K562 (cell line): ENCODE results near the gene AP3S2. TPM values are rescaled to one million over a fixed set of nuclear protein-coding genes. Genes with fewer than 3 reads are reported as not detected.

Source experiments
- ATAC-seq: fragments of 200-7000 bp; cut with Tn5 transposase; 3 replicates; pipeline ENCODE4 v1.9.1; 2020; ENCODE audit warnings: moderate library complexity
- BruUV-seq: library from RNA; stranded (reverse); fragments of 400-500 nt; replicated peaks from 2 replicates; lab custom pipeline; 2021; lab: Mats Ljungman, UMichigan
- CTCF ChIA-PET: fragments of 300-600 bp; formaldehyde crosslinking; extraction: SDS; loops from one replicate; lab custom pipeline; 2021; ENCODE audit warnings: low intra/inter-chr PET ratio; lab: Yijun Ruan, JAX
- POLR2A ChIA-PET: fragments of 300-600, 350-650 bp; sonication (Branson Sonifier 250); formaldehyde crosslinking; extraction: SDS; loops from one replicate; lab custom pipeline; 2021; ENCODE audit warnings: antibody characterized with exemption, inconsistent platforms; lab: Yijun Ruan, JAX
- DNase-seq, 4 experiments: peaks; one replicate each; pipeline versions ENCODE4 v3.0.0 to v3.0.0-alpha.2; 2011 to 2018; ENCODE audit warnings: low spot score in 3 of 4, mixed read lengths in 3 of 4; ENCODE audit errors: extremely low read depth in 1 of 4
- FAIRE-seq: peaks from 2 replicates; lab custom pipeline; 2011; peaks lifted over from hg19 to GRCh38; lab: Jason Lieb, UNC
- H2AFZ ChIP-seq: 2 replicates; pipeline ENCODE4 v1.6.0; 2011; ENCODE audit warnings: low read depth, low read length, control low read depth, inconsistent platforms
- H3K27ac ChIP-seq: fragments of 200-600 bp; 3 replicates; pipeline ENCODE4 v1.8.0; 2011; ENCODE audit warnings: low read depth, mild to moderate bottlenecking, control low read depth, inconsistent platforms, low read length, moderate library complexity, mixed read lengths; ENCODE audit errors: extremely low read depth
- H3K27me3 ChIP-seq, 2 experiments: fragments of 300-600 bp in 1 of 2; 2 replicates in 1 of 2; 3 replicates in 1 of 2; pipeline versions ENCODE4 v1.6.0 to v1.8.0; 2011; ENCODE audit warnings: inconsistent platforms in 2 of 2, low read length in 2 of 2, mild to moderate bottlenecking in 1 of 2, mixed read lengths in 1 of 2, moderate library complexity in 1 of 2; ENCODE audit not compliant: control insufficient read depth in 2 of 2, insufficient read depth in 2 of 2
- H3K36me3 ChIP-seq: fragments of 300-600 bp; 3 replicates; pipeline ENCODE4 v1.8.0; 2011; ENCODE audit warnings: mild to moderate bottlenecking, low read length, inconsistent platforms; ENCODE audit not compliant: control insufficient read depth, insufficient read depth
- H3K4me1 ChIP-seq, 2 experiments: fragments of 200-600 bp in 1 of 2; replicated peaks in 1 of 2; 2 replicates in 1 of 2; 3 replicates in 1 of 2; pipeline versions ENCODE4 v1.5.1 to v1.8.0; 2011; ENCODE audit warnings: inconsistent platforms in 2 of 2, low read length in 2 of 2, mild to moderate bottlenecking in 1 of 2, mixed read lengths in 1 of 2, moderate library complexity in 1 of 2; ENCODE audit not compliant: control insufficient read depth in 2 of 2, insufficient read depth in 2 of 2
- H3K4me2 ChIP-seq: 2 replicates; pipeline ENCODE4 v1.6.1; 2011; ENCODE audit warnings: low read length, control low read depth, inconsistent platforms, mixed read lengths; ENCODE audit not compliant: insufficient read depth
- H3K4me3 ChIP-seq: fragments of 200-600 bp; sonication (generic), shearing (Covaris generic); 2 replicates; pipeline ENCODE4 v1.5.1; 2016; ENCODE audit warnings: control low read depth, inconsistent platforms
- H3K79me2 ChIP-seq: fragments of 200-600 bp; 3 replicates; pipeline ENCODE4 v1.8.0; 2011; ENCODE audit warnings: low read length, inconsistent platforms; ENCODE audit not compliant: control insufficient read depth, insufficient read depth
- H3K9ac ChIP-seq, 2 experiments: 2 replicates each; pipeline versions ENCODE4 v1.6.0 to v1.6.1; 2011; ENCODE audit warnings: low read depth in 2 of 2, low read length in 2 of 2, control low read depth in 1 of 2, inconsistent platforms in 1 of 2, mild to moderate bottlenecking in 1 of 2, mixed read lengths in 1 of 2; ENCODE audit not compliant: insufficient read depth in 1 of 2
- H3K9me1 ChIP-seq: one replicate; pipeline ENCODE4 v1.6.0; 2011; ENCODE audit warnings: inconsistent platforms, mild to moderate bottlenecking, low read length, moderate library complexity; ENCODE audit not compliant: control insufficient read depth, insufficient read depth
- H3K9me3 ChIP-seq: replicated peaks from 2 replicates; pipeline ENCODE4 v1.5.1; 2011; ENCODE audit warnings: low read depth, low read length, inconsistent platforms; ENCODE audit not compliant: control insufficient read depth, insufficient read depth
- H4K20me1 ChIP-seq: replicated peaks from 2 replicates; pipeline ENCODE4 v1.6.1; 2011; ENCODE audit warnings: low read length, inconsistent platforms, mixed read lengths; ENCODE audit not compliant: control insufficient read depth, insufficient read depth
- BRD4 ChIP-seq: fragments of 200-600 bp; sonication (generic); IDR thresholded peaks from 2 replicates; pipeline ENCODE4 v1.6.1; 2017; ENCODE audit warnings: inconsistent platforms
- EHMT2 ChIP-seq: fragments of 450-650 bp; IDR thresholded peaks from 2 replicates; pipeline ENCODE4 v1.6.1; 2018; ENCODE audit warnings: antibody characterized with exemption
- EP300 ChIP-seq: IDR thresholded peaks from 2 replicates; pipeline ENCODE4 v1.6.1; 2012; ENCODE audit warnings: low read length, improper control_type of control experiment
- HOXB6 ChIP-seq: fragments of 250-450 bp; sonication (Bioruptor Pico); IDR thresholded peaks from 2 replicates; pipeline ENCODE4 v1.5.1; 2022; ENCODE audit warnings: mild to moderate bottlenecking, borderline replicate concordance
- LCOR ChIP-seq: sonication (generic); formaldehyde crosslinking; IDR thresholded peaks from 2 replicates; pipeline ENCODE4 v1.8.0; 2022; ENCODE audit warnings: mild to moderate bottlenecking, missing genetic modification reagents
- LEF1 ChIP-seq: fragments of 450-650 bp; IDR thresholded peaks from 2 replicates; pipeline ENCODE4 v1.6.1; 2016; ENCODE audit warnings: mild to moderate bottlenecking
- MYNN ChIP-seq, 2 experiments: sonication (generic); formaldehyde crosslinking in 1 of 2; IDR thresholded peaks; 2 replicates each; pipeline versions ENCODE4 v1.5.0 to v1.6.1; 2016 to 2020; ENCODE audit warnings: antibody characterized with exemption in 1 of 2, missing genetic modification reagents in 1 of 2
- NONO ChIP-seq, 2 experiments: fragments of 200-400 bp in 1 of 2; fragments of 450-650 bp in 1 of 2; formaldehyde crosslinking in 1 of 2; IDR thresholded peaks; 2 replicates each; pipeline ENCODE4 v1.6.1; 2017; ENCODE audit warnings: low read depth in 2 of 2, mild to moderate bottlenecking in 2 of 2, moderate library complexity in 2 of 2, low read length in 1 of 2
- PCBP1 ChIP-seq: fragments of 200-400 bp; formaldehyde crosslinking; IDR thresholded peaks from 2 replicates; pipeline ENCODE4 v1.6.1; 2018; ENCODE audit warnings: mild to moderate bottlenecking, low read depth, low read length; ENCODE audit not compliant: poor library complexity, severe bottlenecking
- SMARCB1 ChIP-seq: IDR thresholded peaks from 2 replicates; pipeline ENCODE4 v1.6.1; 2011; ENCODE audit warnings: improper control_type of control experiment, low read depth; ENCODE audit not compliant: insufficient read length
- ZNF184 ChIP-seq: sonication (generic); formaldehyde crosslinking; IDR thresholded peaks from 2 replicates; pipeline ENCODE4 v1.5.0; 2020; ENCODE audit warnings: missing genetic modification reagents
- WGBS: fragments of 100-300 bp; shearing (Covaris generic); methylation state at CpG from one replicate; pipeline ENCODE4 v1.1.6; 2016; ENCODE audit warnings: low coverage, mixed read lengths; ENCODE audit not compliant: insufficient coverage; ENCODE audit errors: missing lambda C conversion rate; 5-methylcytosine and 5-hydroxymethylcytosine counted together
- in situ Hi-C: fragments of 300-500 bp; cut with MboI; formaldehyde crosslinking; loops from 4 replicates; pipeline ENCODE4 v1.15.0; 2018; ENCODE audit warnings: inconsistent platforms, mixed read lengths
- intact Hi-C: fragments of 100-400 bp; cut with micrococcal nuclease; formaldehyde crosslinking; loops from 2 replicates; pipeline ENCODE4 v1.14.2; 2022
- polyA plus RNA-seq, 8 experiments: library from polyadenylated mRNA; depleted of rRNA in 4 of 8; stranded (reverse) in 5 of 8; unstranded in 3 of 8; fragments of >200 nt; fragmentation: Nextera tagmentation in 2 of 8; fragmentation: Illumina TruSeq in 1 of 8; extraction: Ambion mirVana in 2 of 8; extraction: Trizol in 1 of 8; gene quantifications; 2 replicates each; pipeline versions ENCODE4 v1.2.1 to v1.2.3, GENCODE V29; 2011 to 2014; ENCODE audit warnings: inconsistent platforms in 1 of 8, missing spikeins in 1 of 8
- total RNA-seq, 7 experiments: library from RNA; depleted of rRNA in 6 of 7; stranded (reverse); fragments of >200 nt in 6 of 7; fragmentation: Illumina TruSeq in 2 of 7; extraction: Trizol in 2 of 7; gene quantifications; 2 replicates each; pipeline versions ENCODE4 v1.2.1 to v1.2.3, GENCODE V29; 2011 to 2021; ENCODE audit warnings: low replicate concordance in 1 of 7
- TF ChIP-seq, protein P1 (sequence below): fragments of 450-650 bp; IDR thresholded peaks from 2 replicates; pipeline ENCODE4 v1.6.1; 2016
- TF ChIP-seq, protein P2 (sequence below): fragments of 250-450 bp; sonication (Bioruptor Pico); IDR thresholded peaks from 2 replicates; pipeline ENCODE4 v1.4.0; 2020; ENCODE audit warnings: mild to moderate bottlenecking, moderate library complexity

The AP3S2 gene
- total and polyA plus RNA-seq, 9 of the 15 experiments (the other 6 are each of a cell fraction or from before 2014, with no cell fraction given), result 16.4 to 54.1 (median 37.4) TPM

DNA sequence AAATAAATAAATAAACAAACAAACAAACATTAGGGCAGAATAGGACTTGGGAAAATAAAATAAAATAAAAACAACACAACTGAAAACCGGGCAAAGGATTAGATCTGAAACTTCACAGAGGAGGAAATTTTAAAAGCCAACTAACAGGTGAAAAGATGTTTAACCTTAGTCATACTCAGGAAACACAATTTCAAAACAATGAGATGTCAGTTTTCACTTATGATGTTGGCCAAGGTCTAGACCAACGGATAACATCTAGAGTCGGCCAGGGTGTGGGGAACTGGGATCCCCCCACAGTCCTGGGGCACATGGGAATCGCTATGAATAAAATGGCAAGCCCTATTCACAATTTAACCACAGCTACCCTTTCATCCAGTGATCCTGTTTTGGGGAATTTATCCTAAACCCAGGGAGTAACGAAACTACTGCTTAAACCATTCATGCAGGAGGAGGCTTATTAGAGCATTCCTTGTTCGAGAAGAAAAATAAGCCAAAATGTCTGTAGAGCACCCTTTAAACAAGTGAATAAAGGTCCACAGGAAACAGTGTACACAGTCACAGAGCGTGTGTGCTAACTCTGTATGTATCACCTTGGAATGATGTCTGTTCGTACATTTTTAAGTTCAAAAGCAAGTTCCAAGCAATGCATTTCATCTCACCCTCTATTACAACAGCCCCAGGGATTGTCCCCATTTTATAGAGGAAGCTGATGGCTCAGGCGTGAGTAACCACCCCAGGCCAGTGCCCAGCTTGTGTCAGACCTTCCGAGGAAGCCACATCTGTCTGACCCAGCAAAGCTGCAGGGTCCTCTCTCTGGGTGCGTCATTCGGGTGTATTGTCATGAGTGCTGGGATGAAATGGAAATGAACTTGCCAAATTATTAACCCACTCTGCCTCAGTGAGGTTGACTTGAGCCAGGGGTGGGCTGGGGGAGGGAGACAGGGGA is 72.9 kb downstream of the AP3S2 start (continued):
- TF ChIP-seq NONO (IDR thresholded peaks at IDR 0.05; ENCODE audit: low read depth in 2 of 2, low read length in 1 of 2) (no peak), EHMT2 (0 out of 2 replicates have a peak, but pooled peaks have one; percentile 41), BRD4 (no peak), LCOR (no peak), EP300 (0 out of 2 replicates have a peak, but pooled peaks have one; percentile 6), MYNN (IDR thresholded peaks at IDR 0.05) (no peak), MYNN (CRISPR knock-in tag; IDR thresholded peaks at IDR 0.05) (no peak)

DNA sequence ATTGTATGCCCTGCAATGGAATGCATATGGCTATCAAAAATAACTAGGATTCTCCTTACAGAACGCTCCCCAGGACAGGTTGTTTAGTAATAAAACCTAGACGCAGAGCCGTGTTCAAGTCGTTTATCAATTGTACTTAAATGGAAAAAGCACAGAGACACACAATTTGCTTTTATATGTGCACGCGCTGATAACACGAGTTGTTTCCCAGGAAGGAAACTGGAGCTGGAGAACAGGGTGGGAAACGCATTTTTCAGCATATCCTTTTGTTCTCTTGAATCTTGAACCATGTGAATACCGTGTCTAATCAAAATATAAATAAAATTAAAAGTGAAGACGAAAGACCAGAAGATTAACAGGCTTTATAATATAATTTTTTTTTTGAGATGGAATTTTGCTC is 75.5 kb downstream of the AP3S2 start:
- FAIRE-seq, result no peak
- Histone ChIP-seq H3K4me3 (no peak overlapping the region), H3K4me1 (peaks cover 9 to 25% of the 10 kb centered on the region in 2 experiments), H3K4me2 (0 out of 2 replicates have a peak overlapping the region, but pooled peaks have one; percentile 2), H2AFZ (peak overlapping the region; percentile 46; the same call in 1 of the 2 replicates), H3K9me1 (no peaks in the 10 kb centered on the region), H3K79me2 (no peaks in the 10 kb centered on the region), H4K20me1 (no peaks in the 10 kb centered on the region), H3K36me3 (no peaks in the 10 kb centered on the region), H3K9ac (no peak overlapping the region), H3K27ac (no peak overlapping the region), H3K27me3 (no peaks in the 10 kb centered on the region), H3K9me3 (0 out of 2 replicates have a peak, but pooled peaks cover 4% of the 10 kb centered on the region)
- POLR2A ChIA-PET, result no interaction called here
- TF ChIP-seq ZNF184 (CRISPR knock-in tag) (no peak), SMARCB1 (no peak), PCBP1 (no peak), HOXB6 (CRISPR knock-in tag) (no peak), LEF1 (no peak)
- TF ChIP-seq, protein P1, sequence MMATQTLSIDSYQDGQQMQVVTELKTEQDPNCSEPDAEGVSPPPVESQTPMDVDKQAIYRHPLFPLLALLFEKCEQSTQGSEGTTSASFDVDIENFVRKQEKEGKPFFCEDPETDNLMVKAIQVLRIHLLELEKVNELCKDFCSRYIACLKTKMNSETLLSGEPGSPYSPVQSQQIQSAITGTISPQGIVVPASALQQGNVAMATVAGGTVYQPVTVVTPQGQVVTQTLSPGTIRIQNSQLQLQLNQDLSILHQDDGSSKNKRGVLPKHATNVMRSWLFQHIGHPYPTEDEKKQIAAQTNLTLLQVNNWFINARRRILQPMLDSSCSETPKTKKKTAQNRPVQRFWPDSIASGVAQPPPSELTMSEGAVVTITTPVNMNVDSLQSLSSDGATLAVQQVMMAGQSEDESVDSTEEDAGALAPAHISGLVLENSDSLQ, result no peak
- TF ChIP-seq, protein P2, sequence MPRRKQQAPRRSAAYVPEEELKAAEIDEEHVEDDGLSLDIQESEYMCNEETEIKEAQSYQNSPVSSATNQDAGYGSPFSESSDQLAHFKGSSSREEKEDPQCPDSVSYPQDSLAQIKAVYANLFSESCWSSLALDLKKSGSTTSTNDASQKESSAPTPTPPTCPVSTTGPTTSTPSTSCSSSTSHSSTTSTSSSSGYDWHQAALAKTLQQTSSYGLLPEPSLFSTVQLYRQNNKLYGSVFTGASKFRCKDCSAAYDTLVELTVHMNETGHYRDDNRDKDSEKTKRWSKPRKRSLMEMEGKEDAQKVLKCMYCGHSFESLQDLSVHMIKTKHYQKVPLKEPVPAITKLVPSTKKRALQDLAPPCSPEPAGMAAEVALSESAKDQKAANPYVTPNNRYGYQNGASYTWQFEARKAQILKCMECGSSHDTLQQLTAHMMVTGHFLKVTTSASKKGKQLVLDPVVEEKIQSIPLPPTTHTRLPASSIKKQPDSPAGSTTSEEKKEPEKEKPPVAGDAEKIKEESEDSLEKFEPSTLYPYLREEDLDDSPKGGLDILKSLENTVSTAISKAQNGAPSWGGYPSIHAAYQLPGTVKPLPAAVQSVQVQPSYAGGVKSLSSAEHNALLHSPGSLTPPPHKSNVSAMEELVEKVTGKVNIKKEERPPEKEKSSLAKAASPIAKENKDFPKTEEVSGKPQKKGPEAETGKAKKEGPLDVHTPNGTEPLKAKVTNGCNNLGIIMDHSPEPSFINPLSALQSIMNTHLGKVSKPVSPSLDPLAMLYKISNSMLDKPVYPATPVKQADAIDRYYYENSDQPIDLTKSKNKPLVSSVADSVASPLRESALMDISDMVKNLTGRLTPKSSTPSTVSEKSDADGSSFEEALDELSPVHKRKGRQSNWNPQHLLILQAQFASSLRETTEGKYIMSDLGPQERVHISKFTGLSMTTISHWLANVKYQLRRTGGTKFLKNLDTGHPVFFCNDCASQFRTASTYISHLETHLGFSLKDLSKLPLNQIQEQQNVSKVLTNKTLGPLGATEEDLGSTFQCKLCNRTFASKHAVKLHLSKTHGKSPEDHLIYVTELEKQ (CRISPR knock-in tag), result no peak
- in situ Hi-C loops (no loop called here), intact Hi-C loops (no loop called here)
- no peak for ATAC-seq
- no TSS peak for BruUV-seq
- CTCF ChIA-PET, result no interaction called here
- 31% methylated on average over 10 of the region's 10 CpGs for WGBS
- DNase-seq, result no peak
